SK-N-SH treated with all-trans-retinoic acid at 6 μM for 48 hours (cell line): ENCODE data around the gene EFCAB7.

ENCODE experiments used
- ATAC-seq: fragments of 200-7000 bp; cut with Tn5 transposase; 3 replicates; pipeline ENCODE4 v1.9.1; 2020; ENCODE audit warnings: mild to moderate bottlenecking, moderate library complexity
- ARNTL ChIP-seq: fragments of 450-650 bp; formaldehyde crosslinking; IDR thresholded peaks from 2 replicates; pipeline ENCODE4 v1.5.0; 2020; ENCODE audit warnings: low read depth, mild to moderate bottlenecking, moderate library complexity, borderline replicate concordance
- BACH2 ChIP-seq: fragments of 250-450 bp; sonication (Bioruptor Pico); IDR thresholded peaks from 2 replicates; pipeline ENCODE4 v1.9.0; 2021; ENCODE audit warnings: mild to moderate bottlenecking, borderline replicate concordance
- CREB5 ChIP-seq: fragments of 250-450 bp; sonication (Bioruptor Pico); IDR thresholded peaks from 2 replicates; pipeline ENCODE4 v1.5.1; 2020; ENCODE audit warnings: low read depth, mild to moderate bottlenecking, moderate library complexity
- CSDC2 ChIP-seq: fragments of 250-450 bp; sonication (Bioruptor Pico); IDR thresholded peaks from 2 replicates; pipeline ENCODE4 v1.5.0; 2020; ENCODE audit warnings: mild to moderate bottlenecking, moderate library complexity
- CSRNP3 ChIP-seq: fragments of 250-450 bp; sonication (Bioruptor Pico); IDR thresholded peaks from 2 replicates; pipeline ENCODE4 v1.5.1; 2021; ENCODE audit warnings: mild to moderate bottlenecking, moderate library complexity
- ESRRG ChIP-seq: fragments of 250-450 bp; sonication (Bioruptor Pico); IDR thresholded peaks from 2 replicates; pipeline ENCODE4 v1.6.1; 2021; ENCODE audit warnings: mild to moderate bottlenecking
- GLIS3 ChIP-seq: fragments of 250-450 bp; sonication (Bioruptor Pico); IDR thresholded peaks from 2 replicates; pipeline ENCODE4 v1.5.0; 2020; ENCODE audit warnings: mild to moderate bottlenecking, moderate library complexity
- ISL1 ChIP-seq: fragments of 250-450 bp; sonication (Bioruptor Pico); IDR thresholded peaks from 2 replicates; pipeline ENCODE4 v2.1.2; 2022; ENCODE audit warnings: mild to moderate bottlenecking, moderate library complexity
- OSR1 ChIP-seq: fragments of 250-450 bp; sonication (Bioruptor Pico); IDR thresholded peaks from 2 replicates; pipeline ENCODE4 v1.8.0; 2022; ENCODE audit warnings: moderate library complexity, mild to moderate bottlenecking, inconsistent platforms
- PATZ1 ChIP-seq: fragments of 250-450 bp; sonication (Bioruptor Pico); IDR thresholded peaks from 2 replicates; pipeline ENCODE4 v1.8.0; 2020; ENCODE audit warnings: mild to moderate bottlenecking, moderate library complexity, borderline replicate concordance
- POU6F1 ChIP-seq: fragments of 250-450 bp; sonication (Bioruptor Pico); IDR thresholded peaks from 2 replicates; pipeline ENCODE4 v1.8.0; 2021; ENCODE audit warnings: low read depth, mild to moderate bottlenecking, moderate library complexity, borderline replicate concordance
- PPARA ChIP-seq: fragments of 250-450 bp; sonication (Bioruptor Pico); IDR thresholded peaks from 2 replicates; pipeline ENCODE4 v1.5.0; 2020; ENCODE audit warnings: mild to moderate bottlenecking, borderline replicate concordance
- RARB ChIP-seq: fragments of 250-450 bp; sonication (Bioruptor Pico); IDR thresholded peaks from 2 replicates; pipeline ENCODE4 v1.8.0; 2021; ENCODE audit warnings: mild to moderate bottlenecking, moderate library complexity
- SNAI2 ChIP-seq: fragments of 250-450 bp; sonication (Bioruptor Pico); IDR thresholded peaks from 2 replicates; pipeline ENCODE4 v1.5.0; 2020; ENCODE audit warnings: mild to moderate bottlenecking, moderate library complexity
- TCF4 ChIP-seq: fragments of 250-450 bp; sonication (Bioruptor Pico); IDR thresholded peaks from 2 replicates; pipeline ENCODE4 v1.8.0; 2021; ENCODE audit warnings: mild to moderate bottlenecking, moderate library complexity, borderline replicate concordance
- TOX ChIP-seq: fragments of 250-450 bp; sonication (Bioruptor Pico); IDR thresholded peaks from 2 replicates; pipeline ENCODE4 v1.8.0; 2021; ENCODE audit warnings: mild to moderate bottlenecking, moderate library complexity, borderline replicate concordance
- TSHZ2 ChIP-seq: fragments of 250-450 bp; sonication (Bioruptor Pico); IDR thresholded peaks from 2 replicates; pipeline ENCODE4 v1.5.0; 2020; ENCODE audit warnings: mild to moderate bottlenecking, moderate library complexity
- ZC3H10 ChIP-seq: fragments of 250-450 bp; sonication (Bioruptor Pico); IDR thresholded peaks from 2 replicates; pipeline ENCODE4 v1.5.1; 2021; ENCODE audit warnings: mild to moderate bottlenecking, moderate library complexity
- ZFP3 ChIP-seq: fragments of 250-450 bp; sonication (Bioruptor Pico); IDR thresholded peaks from 2 replicates; pipeline ENCODE4 v1.5.0; 2020; ENCODE audit warnings: mild to moderate bottlenecking, moderate library complexity
- ZFP30 ChIP-seq: fragments of 450-650 bp; formaldehyde crosslinking; IDR thresholded peaks from 2 replicates; pipeline ENCODE4 v1.5.0; 2022; ENCODE audit warnings: mild to moderate bottlenecking, moderate library complexity
- ZNF565 ChIP-seq: fragments of 450-650 bp; formaldehyde crosslinking; conservative IDR thresholded peaks from 2 replicates; pipeline ENCODE4 v1.5.0; 2020; ENCODE audit warnings: low read depth, mild to moderate bottlenecking, moderate library complexity
- ZNF70 ChIP-seq: fragments of 450-650 bp; formaldehyde crosslinking; IDR thresholded peaks from 2 replicates; pipeline ENCODE4 v1.5.0; 2020; ENCODE audit warnings: mild to moderate bottlenecking, moderate library complexity
- ZNF8 ChIP-seq: fragments of 450-650 bp; formaldehyde crosslinking; IDR thresholded peaks from 2 replicates; pipeline ENCODE4 v1.5.0; 2020; ENCODE audit warnings: mild to moderate bottlenecking, moderate library complexity

Gene EFCAB7

GRCh38 chr1:63559357-63559756 lies 36.0 kb downstream of the EFCAB7 start:
- TF ChIP-seq CSRNP3 (CRISPR knock-in tag) (no peak), ZFP3 (no peak), OSR1 (CRISPR knock-in tag) (no peak)
- TF ChIP-seq, all 23 proteins: peak for 0
- ATAC-seq, result no peak

GRCh38 chr1:63563745-63564144 lies 40.4 kb downstream of the EFCAB7 start:
- no peak for ATAC-seq
- no peak for TF ChIP-seq TCF4

GRCh38 chr1:63569068-63569467 lies 45.7 kb downstream of the EFCAB7 start:
- ATAC-seq, result no peak
- no peak for TF ChIP-seq ZFP3
- TF ChIP-seq ZNF70 (CRISPR knock-in tag), result no peak
- no peak for TF ChIP-seq TSHZ2 (CRISPR knock-in tag)
- no peak for TF ChIP-seq CSDC2
- TF ChIP-seq ZNF8, result no peak
- TF ChIP-seq OSR1 (CRISPR knock-in tag), result no peak
- TF ChIP-seq TCF4, result no peak
- TF ChIP-seq BACH2 (CRISPR knock-in tag), result no peak
- TF ChIP-seq ZFP30 (CRISPR knock-in tag), result no peak
- TF ChIP-seq ESRRG (CRISPR knock-in tag), result no peak
- TF ChIP-seq ZNF565 (CRISPR knock-in tag), result no peak
- TF ChIP-seq ARNTL, result no peak
- no peak for TF ChIP-seq POU6F1
- no peak for TF ChIP-seq TOX
- TF ChIP-seq ZC3H10 (CRISPR knock-in tag), result no peak
- no peak for TF ChIP-seq PATZ1 (CRISPR knock-in tag)
- TF ChIP-seq CSRNP3 (CRISPR knock-in tag), result no peak
- TF ChIP-seq PPARA (CRISPR knock-in tag), result no peak

- no peak for ATAC-seq
- TF ChIP-seq CSDC2, result no peak
- TF ChIP-seq BACH2 (CRISPR knock-in tag), result no peak
- TF ChIP-seq ZFP3, result no peak
- no peak for TF ChIP-seq ESRRG (CRISPR knock-in tag)
- no peak for TF ChIP-seq RARB
- no peak for TF ChIP-seq ZC3H10 (CRISPR knock-in tag)
- TF ChIP-seq ZNF8, result no peak
- no peak for TF ChIP-seq GLIS3
- TF ChIP-seq ISL1, result no peak
- TF ChIP-seq PPARA (CRISPR knock-in tag), result no peak
- no peak for TF ChIP-seq ZFP30 (CRISPR knock-in tag)
- no peak for TF ChIP-seq OSR1 (CRISPR knock-in tag)
- no peak for TF ChIP-seq ZNF70 (CRISPR knock-in tag)
- TF ChIP-seq CREB5, result no peak
- no peak for TF ChIP-seq ARNTL
- TF ChIP-seq CSRNP3 (CRISPR knock-in tag), result no peak
- no peak for TF ChIP-seq SNAI2 (CRISPR knock-in tag)
- no peak for TF ChIP-seq ZNF565 (CRISPR knock-in tag)
Observed at GRCh38 chr1:63569640-63570316, 46.5 kb downstream of the EFCAB7 start.
